OCI-LY3 (cell line): ENCODE measurements around the gene THSD7B.

ENCODE experiments used
- H2AFZ ChIP-seq: fragments of 200-600, 300-600 bp; shearing (Covaris generic); 2 replicates; pipeline ENCODE4 v1.6.0; 2014; ENCODE audit warnings: antibody characterized with exemption, low read depth, low read length
- H3K27ac ChIP-seq: fragments of 200-600, 300-600 bp; sonication (generic); 2 replicates; pipeline ENCODE4 v1.5.1; 2014; ENCODE audit warnings: mild to moderate bottlenecking, low read length, moderate library complexity, mixed read lengths
- H3K27me3 ChIP-seq: fragments of 200-600, 300-600 bp; sonication (generic); 2 replicates; pipeline ENCODE4 v1.6.1; 2014; ENCODE audit warnings: low read depth, low read length, mixed read lengths
- H3K36me3 ChIP-seq: fragments of 200-600, 300-600 bp; sonication (generic); replicated peaks from 2 replicates; pipeline ENCODE3; 2014; ENCODE audit warnings: low read depth, low read length, mixed read lengths
- H3K4me1 ChIP-seq: fragments of 300-600, 200-600 bp; sonication (generic); 2 replicates; pipeline ENCODE4 v1.6.1; 2014; ENCODE audit warnings: low read length, mixed read lengths
- H3K4me2 ChIP-seq: fragments of 200-600, 300-600 bp; sonication (generic); 2 replicates; pipeline ENCODE4 v1.6.1; 2014; ENCODE audit warnings: low read length, mixed read lengths
- H3K4me3 ChIP-seq: fragments of 300-600, 200-600 bp; sonication (generic); 2 replicates; pipeline ENCODE4 v1.5.1; 2014; ENCODE audit warnings: antibody characterized with exemption, mild to moderate bottlenecking, low read length, moderate library complexity
- H3K79me2 ChIP-seq: fragments of 300-600, 200-600 bp; shearing (Covaris generic); 2 replicates; pipeline ENCODE4 v1.6.1; 2014; ENCODE audit warnings: mild to moderate bottlenecking, low read length, mixed read lengths
- H3K9ac ChIP-seq: fragments of 300-600, 200-600 bp; shearing (Covaris generic); 2 replicates; pipeline ENCODE4 v1.6.0; 2014; ENCODE audit warnings: mild to moderate bottlenecking, low read length, moderate library complexity
- H3K9me3 ChIP-seq: fragments of 200-600, 300-600 bp; shearing (Covaris generic); 2 replicates; pipeline ENCODE4 v1.6.1; 2014; ENCODE audit warnings: low read length, mixed read lengths; ENCODE audit not compliant: insufficient read depth
- H4K20me1 ChIP-seq: fragments of 200-600, 300-600 bp; sonication (generic); 2 replicates; pipeline ENCODE4 v1.6.1; 2016; ENCODE audit warnings: low read length, mixed read lengths; ENCODE audit not compliant: insufficient read depth
- CTCF ChIP-seq: fragments of 200-600, 300-600 bp; sonication (generic); IDR thresholded peaks from 2 replicates; pipeline ENCODE4 v1.5.1; 2014; ENCODE audit warnings: antibody characterized with exemption, low read length, low read depth
- EZH2phosphoT487 ChIP-seq: fragments of 200-600 bp; shearing (Covaris generic); IDR thresholded peaks from 2 replicates; pipeline ENCODE4 v1.6.1; 2018; ENCODE audit warnings: antibody characterized with exemption, mixed run types, low read depth

THSD7B gene

GRCh38 chr2:137249463-137250130 is 484.3 kb downstream of the THSD7B start:
- H2AFZ ChIP-seq, result no peak overlapping the region
- TF ChIP-seq CTCF, result no peak
- no peak for TF ChIP-seq EZH2phosphoT487
- H3K36me3 ChIP-seq, result no peaks in the 10 kb centered on the region
- no peak overlapping the region for H3K4me3 ChIP-seq
- no peaks in the 10 kb centered on the region for H3K27me3 ChIP-seq
- H3K9me3 ChIP-seq, result no peaks in the 10 kb centered on the region
- H3K4me1 ChIP-seq, result peaks cover 16% of the 10 kb centered on the region; the same call in 1 of the 2 replicates
- no peak overlapping the region for H3K9ac ChIP-seq
- H3K27ac ChIP-seq, result no peak overlapping the region
- no peak overlapping the region for H3K4me2 ChIP-seq
- H3K79me2 ChIP-seq, result no peaks in the 10 kb centered on the region
- H4K20me1 ChIP-seq, result no peaks in the 10 kb centered on the region

DNA sequence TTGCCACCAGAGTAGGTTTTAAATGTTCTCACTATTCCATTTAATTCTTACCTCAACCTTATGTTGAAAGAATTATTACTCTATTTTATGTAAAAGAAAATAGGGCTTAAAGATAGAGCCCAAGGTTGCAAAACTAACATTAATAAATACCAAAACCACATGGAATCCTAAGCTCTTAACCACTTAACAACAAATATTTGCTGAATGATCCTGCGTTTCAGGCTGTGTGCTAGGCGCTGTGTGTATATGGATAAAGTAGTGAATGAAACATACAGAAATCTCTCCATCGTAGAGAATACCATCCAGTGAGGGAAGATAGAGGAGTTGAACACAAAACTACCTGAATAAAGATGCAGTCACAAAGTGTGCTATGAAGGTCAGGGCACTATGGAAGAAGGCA is 485.1 kb downstream of the THSD7B start:
- no peak for TF ChIP-seq EZH2phosphoT487
- TF ChIP-seq CTCF, result no peak
- H3K79me2 ChIP-seq, result no peaks in the 10 kb centered on the region
- no peak overlapping the region for H2AFZ ChIP-seq
- H3K27me3 ChIP-seq, result no peaks in the 10 kb centered on the region
- no peaks in the 10 kb centered on the region for H4K20me1 ChIP-seq
- H3K27ac ChIP-seq, result no peak overlapping the region
- H3K9me3 ChIP-seq, result no peaks in the 10 kb centered on the region
- H3K36me3 ChIP-seq, result no peaks in the 10 kb centered on the region
- no peak overlapping the region for H3K4me3 ChIP-seq
- H3K4me2 ChIP-seq, result no peak overlapping the region
- no peak overlapping the region for H3K9ac ChIP-seq
- peaks cover 16% of the 10 kb centered on the region; the same call in 1 of the 2 replicates for H3K4me1 ChIP-seq

- Histone ChIP-seq H3K9me3 (no peaks in the 10 kb centered on the region), H3K36me3 (no peaks in the 10 kb centered on the region), H3K9ac (no peak overlapping the region), H3K79me2 (no peaks in the 10 kb centered on the region), H3K27me3 (no peaks in the 10 kb centered on the region), H3K27ac (no peak overlapping the region), H3K4me2 (no peak overlapping the region; the same call in 1 of the 2 replicates), H4K20me1 (no peaks in the 10 kb centered on the region), H2AFZ (no peak overlapping the region), H3K4me3 (no peak overlapping the region), H3K4me1 (peaks cover 16% of the 10 kb centered on the region; the same call in 1 of the 2 replicates)
- TF ChIP-seq EZH2phosphoT487, result no peak
- TF ChIP-seq CTCF, result no peak
Observed at GRCh38 chr2:137251045-137251444, 485.7 kb downstream of the THSD7B start.

- H4K20me1 ChIP-seq, result no peaks in the 10 kb centered on the region
- no peak for TF ChIP-seq EZH2phosphoT487
- TF ChIP-seq CTCF, result no peak
- no peaks in the 10 kb centered on the region for H3K79me2 ChIP-seq
- no peaks in the 10 kb centered on the region for H3K9me3 ChIP-seq
- peaks cover 16% of the 10 kb centered on the region; the same call in 1 of the 2 replicates for H3K4me1 ChIP-seq
- no peak overlapping the region for H3K27ac ChIP-seq
- no peaks in the 10 kb centered on the region for H3K27me3 ChIP-seq
- H3K36me3 ChIP-seq, result no peaks in the 10 kb centered on the region
- H3K4me2 ChIP-seq, result no peak overlapping the region
- H3K4me3 ChIP-seq, result no peak overlapping the region
- no peak overlapping the region for H3K9ac ChIP-seq
- H2AFZ ChIP-seq, result no peak overlapping the region
Observed at GRCh38 chr2:137252934-137253333, 487.6 kb downstream of the THSD7B start.
